Measurements from ENCODE around the gene TMEM63A.

- TF ChIP-seq POLR2A (IDR thresholded peaks at IDR 0.05) = no peak
- TF ChIP-seq, protein P1, sequence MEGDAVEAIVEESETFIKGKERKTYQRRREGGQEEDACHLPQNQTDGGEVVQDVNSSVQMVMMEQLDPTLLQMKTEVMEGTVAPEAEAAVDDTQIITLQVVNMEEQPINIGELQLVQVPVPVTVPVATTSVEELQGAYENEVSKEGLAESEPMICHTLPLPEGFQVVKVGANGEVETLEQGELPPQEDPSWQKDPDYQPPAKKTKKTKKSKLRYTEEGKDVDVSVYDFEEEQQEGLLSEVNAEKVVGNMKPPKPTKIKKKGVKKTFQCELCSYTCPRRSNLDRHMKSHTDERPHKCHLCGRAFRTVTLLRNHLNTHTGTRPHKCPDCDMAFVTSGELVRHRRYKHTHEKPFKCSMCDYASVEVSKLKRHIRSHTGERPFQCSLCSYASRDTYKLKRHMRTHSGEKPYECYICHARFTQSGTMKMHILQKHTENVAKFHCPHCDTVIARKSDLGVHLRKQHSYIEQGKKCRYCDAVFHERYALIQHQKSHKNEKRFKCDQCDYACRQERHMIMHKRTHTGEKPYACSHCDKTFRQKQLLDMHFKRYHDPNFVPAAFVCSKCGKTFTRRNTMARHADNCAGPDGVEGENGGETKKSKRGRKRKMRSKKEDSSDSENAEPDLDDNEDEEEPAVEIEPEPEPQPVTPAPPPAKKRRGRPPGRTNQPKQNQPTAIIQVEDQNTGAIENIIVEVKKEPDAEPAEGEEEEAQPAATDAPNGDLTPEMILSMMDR (IDR thresholded peaks at IDR 0.05) = peak in 1 of 12 donors; percentile 6
Observed at GRCh38 chr1:225882694-225883615, 775 bp upstream of the TMEM63A start.

Measured in heart left ventricle (tissue), 13 donors.